ENCODE data around the gene SMC1A.
"Not testable (repeated sequence)": the region's sequence is repeated elsewhere in the genome, so short reads cannot be mapped to it uniquely, and the experiment has no call there.

Gene SMC1A

DNA sequence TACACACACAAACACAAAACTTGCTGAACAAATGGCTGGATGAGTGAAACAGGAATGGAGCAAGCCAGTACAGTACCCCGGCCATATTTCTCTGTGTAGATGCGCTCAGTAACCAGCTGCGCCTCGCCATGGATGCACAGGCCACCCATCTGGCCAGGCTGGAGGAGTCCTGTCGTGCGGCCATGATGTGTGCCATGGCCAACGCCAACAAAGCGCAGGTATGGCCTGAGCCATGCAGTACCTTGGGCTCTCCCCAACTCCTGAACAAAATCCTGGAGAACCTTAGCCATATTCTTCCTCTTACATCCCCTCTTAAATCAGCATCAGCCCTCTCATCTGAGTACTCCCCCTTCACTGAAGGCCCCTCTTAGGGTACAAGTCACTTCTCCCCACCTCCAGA is 7.3 kb upstream of the SMC1A start:
- peak in 2 of 10 donors; percentile 24 to 52 for DNase-seq
- intact Hi-C loops (cut with DNase I), result no loop called here

DNA sequence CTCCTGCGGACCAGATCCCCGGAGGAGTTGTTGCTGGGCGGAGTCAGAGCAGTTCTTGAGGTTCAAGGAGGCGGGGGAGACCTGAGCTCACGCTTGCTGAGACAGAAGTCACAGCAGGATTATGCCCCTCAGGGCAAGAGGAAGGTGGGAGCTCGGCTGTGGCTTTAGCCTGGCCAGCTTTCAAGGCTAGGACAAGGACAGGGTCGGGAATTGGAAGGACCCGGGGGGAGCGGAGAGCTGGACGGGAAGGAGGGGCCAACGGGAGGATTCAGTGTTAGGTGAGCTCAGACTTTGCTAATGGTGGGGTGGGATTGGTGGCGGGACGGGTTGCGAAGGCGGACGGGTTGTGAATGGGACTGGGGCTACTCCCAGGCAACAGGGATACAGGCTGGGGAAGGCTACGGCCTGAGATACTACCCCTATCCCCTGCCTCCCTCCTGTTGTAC is 430 bp upstream of the SMC1A start, which contains the start of gene RIBC1:
Gene RIBC1 (plus strand): TSS at position 13 of the 446 bp plus-strand sequence. CDS start 3,404 bp downstream, outside the sequence.
- intact Hi-C loops (cut with DNase I), result no loop called here
- no peak for DNase-seq

DNA sequence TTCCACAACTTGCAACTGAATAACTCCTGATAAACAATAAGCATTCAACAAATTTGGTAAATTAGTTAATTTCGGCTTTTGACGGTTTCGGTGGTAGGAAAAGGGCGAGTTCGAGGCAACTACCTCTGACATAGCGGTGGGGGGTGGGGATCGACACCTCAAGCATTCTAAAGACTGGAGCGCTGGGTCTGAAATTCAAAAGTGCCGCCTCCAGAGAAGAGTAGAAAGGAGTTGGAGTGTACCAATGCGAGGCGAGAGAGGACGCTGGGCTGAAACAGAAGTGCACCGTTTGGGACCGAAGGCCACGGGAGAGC is 725 bp downstream of the SMC1A start:
- intact Hi-C loops (cut with DNase I), result no loop called here
- no peak for DNase-seq

DNA sequence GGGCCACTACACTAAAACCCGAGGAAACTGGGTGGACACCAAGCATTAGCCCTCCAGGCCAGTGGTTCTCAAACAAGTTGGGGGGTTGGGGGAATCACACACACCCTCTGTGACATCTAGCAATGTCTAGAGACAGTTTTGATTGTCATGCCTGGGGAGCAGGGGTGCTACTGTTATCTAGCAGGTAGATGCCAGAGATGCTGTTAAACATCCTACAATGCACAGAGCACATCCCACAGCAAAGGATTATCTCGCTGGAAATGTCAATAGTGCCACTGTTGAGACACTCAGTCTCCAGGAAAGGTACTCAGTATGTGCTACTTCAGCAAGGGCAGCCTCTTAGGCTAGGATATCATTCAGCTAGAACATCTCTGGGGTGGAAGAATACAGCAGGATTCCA is 1.3 kb downstream of the SMC1A start:
- DNase-seq, result no peak
- intact Hi-C loops (cut with DNase I), result no loop called here

DNA sequence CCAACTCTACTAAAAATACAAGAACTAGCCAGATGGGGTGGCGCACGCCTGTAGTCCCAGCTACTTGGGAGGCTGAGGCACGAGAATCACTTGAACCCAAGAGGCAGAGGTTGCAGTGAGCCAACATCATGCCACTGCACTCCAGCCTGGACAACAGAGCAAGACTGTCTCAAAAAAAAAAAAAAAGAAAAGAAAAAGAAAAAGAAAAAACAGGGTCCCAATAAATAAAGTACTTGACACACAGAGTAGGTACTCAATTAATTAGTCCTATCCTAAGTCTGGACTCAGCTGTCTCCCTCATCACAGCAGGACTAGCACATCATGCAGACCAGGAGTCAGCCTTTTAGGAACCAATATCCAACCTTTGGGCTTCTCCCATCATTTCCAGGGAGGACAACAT is 2.1 kb downstream of the SMC1A start:
- DNase-seq; intact Hi-C loops (cut with DNase I): not testable (repeated sequence)

DNA sequence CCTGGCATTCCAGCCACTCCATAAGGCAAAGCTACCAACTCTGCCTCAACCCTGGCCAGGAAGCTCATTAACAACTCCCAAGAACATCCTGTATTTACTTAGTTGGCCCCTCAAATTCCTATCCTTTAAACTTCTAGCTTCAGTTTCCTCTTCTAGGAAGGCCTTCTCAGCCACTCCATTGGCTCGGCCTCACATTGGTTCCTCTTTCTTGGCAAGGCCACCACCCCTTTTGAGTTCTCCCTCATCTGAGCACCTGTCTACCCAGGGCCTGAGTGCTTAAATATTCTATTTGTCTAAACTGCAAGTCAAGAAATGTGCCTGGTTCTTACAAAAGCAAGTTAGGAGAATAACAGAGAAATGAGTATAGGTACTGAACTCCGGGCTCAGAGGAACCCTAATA is 10.0 kb downstream of the SMC1A start:
- DNase-seq, result no peak
- intact Hi-C loops (cut with DNase I), result no loop called here

DNA sequence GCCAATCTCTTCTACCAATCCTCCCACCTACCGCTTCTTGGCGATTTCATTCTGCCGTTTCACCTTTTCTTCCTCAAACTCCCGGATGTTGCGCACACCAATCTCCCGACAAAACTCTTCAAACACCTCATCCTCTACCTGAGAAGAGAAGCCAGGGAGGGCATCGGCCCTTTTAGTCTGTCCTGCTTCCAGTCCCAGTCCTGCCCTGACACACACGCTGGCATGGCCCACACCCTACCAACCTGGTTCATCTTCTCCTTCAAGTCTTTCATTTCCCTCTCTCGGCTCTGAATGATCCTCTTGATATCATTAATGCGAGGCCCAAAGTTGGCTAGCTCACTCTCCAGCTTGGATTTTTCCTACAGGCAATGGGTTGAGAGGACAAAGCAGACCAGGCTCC is 18.9 kb downstream of the SMC1A start:
- no peak for DNase-seq
- intact Hi-C loops (cut with DNase I), result no loop called here

DNA sequence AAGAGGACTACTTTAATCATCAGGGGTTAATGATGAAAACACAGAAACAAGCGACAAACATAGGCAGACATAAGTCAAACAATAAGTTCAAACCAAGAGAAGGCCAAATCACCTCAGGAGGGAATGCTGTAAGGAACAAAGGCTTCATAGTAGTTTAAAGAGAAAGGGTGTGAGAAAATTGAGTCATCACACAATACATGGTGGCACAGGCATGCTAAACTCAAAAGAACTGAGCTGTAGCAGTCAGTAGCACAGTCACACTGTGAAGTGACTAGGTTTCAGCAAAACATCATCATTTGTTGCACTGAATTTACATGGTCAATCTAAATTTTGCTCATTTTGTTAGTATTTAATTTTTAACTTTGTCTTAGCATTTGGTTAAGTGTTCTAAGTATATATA is 24.2 kb downstream of the SMC1A start:
- intact Hi-C loops (cut with DNase I), result no loop called here
- DNase-seq, result no peak

DNA sequence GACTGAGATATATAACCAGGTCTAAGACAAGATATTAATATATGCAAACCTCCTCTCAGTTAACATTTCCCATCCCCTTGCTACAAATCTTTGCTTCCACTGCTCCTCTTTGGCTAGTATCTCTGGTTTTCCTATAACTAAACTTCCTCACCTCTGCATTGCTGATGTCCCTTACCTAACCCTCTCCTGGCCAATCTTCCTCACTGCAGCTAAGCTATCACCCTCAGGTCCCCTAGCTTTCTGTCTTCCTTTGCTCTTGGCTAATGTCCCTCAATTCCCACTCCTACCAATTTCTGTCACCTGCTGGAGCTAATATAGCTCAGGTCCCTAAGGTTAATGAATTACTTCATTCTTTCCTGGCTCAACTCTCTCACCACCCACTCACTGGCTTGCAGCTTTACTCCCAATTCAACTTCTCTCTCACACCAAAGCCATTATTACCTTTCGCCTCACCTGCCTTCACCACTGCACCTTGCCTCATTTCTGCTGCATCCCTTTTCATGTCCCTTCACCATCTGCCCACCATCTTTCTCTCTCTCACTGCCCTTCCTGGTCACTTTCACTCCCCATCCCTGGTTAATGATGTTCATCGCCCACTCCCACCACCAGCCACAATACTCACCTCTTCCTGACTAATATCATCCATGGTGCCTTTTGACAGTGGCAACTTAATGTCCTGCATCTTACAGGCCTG is 26.7 kb downstream of the SMC1A start:
- intact Hi-C loops (cut with DNase I), result no loop called here
- no peak for DNase-seq

DNA sequence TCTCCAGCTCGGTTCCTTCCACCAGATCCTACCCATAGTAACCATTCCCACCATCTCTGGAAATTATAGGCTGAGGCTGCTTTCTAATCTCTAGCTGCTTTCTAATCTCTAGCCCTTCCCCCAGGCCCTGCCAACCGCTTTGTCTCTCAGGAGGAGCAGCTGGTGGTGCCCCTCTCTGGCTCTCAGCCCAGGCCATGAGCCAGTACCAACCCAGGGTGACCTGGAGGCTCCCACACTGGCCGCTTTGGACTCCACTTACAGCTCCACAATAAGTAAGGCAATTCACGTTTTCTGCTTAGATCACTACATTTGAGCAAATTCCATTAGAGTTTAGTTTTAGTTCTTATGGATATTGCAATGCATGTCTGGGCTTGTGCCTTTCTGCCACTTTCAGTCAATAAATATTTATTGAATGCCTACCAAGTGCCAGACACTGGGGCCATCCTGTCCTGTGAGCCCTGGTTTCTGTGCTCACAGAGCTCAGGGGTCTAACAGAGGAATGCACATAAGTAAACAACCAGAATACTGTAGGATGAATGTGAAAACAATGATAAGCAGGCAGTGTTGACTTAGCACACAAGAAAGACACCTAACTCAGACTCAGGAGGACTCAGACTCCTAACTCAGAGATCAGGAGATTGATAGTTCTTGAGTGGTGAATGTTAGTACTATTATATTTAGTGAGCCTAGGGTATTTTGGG is 38.9 kb downstream of the SMC1A start:
- intact Hi-C loops (cut with DNase I), result no loop called here
- DNase-seq, result no peak

DNA sequence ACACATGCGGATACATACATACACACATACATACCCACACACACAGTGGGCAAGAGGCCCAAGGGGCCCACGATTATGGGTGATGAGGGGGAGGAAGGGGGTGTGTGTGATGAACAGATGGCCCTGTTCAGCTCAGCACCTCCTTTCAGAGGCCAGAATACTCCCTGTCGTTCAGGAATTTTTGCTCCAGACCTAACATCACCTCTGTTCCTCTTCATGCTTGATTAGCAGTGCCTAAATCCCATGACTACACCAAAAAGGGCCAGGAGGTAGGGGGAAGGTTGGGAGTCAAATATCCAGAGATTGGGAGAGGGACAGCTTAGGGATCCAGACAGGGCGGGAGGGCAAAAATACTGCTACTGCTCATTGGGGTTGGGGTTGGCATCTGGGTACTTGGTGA is 42.7 kb downstream of the SMC1A start:
- intact Hi-C loops (cut with DNase I), result no loop called here
- no peak for DNase-seq

DNA sequence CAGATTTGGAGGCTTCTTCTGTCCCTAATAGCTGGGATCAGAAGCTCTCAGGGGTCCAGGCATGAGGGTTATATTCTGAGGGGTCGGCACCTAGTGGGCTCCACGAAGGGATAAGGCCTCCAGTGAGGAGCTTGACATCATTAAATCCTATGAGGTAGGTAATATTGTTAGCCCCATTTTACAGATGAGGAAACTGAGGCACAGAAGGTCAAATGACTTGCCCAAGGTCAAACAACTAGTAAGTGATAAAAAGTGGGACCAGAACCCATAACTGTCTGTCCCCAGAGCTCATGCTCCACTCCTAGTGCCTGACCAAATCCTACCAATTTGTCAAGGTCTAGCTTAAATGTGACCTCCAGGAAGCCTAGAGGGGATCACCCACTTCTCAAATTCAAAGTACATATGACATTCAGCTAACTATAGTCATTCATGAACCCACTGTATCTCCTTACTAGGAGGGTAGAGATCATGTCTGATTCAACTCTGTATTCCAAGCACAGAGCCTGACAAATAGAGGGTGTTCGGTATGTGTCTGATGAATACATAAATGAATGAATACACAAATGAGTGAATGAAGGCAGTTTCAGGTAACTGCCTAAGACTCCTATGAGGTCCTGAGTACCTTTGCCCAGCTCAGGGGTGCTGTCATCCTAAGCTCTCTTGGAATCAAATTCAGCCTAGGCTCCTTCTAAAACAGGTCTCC is 43.3 kb downstream of the SMC1A start:
- DNase-seq, result no peak
- intact Hi-C loops (cut with DNase I), result no loop called here

DNA sequence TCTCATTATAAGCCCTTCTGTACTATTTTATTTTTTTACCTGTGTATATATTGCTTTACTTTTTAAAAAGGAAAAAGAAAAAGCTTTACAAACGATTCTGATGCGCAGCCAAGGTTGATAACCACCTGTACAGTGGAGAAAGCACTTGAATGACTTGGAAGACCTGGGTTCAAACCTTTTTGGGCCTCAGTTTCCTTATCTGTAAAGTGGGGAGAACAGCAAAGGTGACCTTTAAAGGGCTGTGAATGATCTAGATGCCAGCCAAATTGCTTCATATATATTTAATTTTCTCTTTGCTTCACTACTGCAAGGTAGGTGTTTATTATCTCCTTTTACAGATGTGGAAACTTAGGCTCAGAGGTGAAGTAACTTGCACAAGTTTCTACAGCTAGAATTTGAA is 45.0 kb downstream of the SMC1A start:
- intact Hi-C loops (cut with DNase I), result no loop called here
- no peak for DNase-seq

DNA sequence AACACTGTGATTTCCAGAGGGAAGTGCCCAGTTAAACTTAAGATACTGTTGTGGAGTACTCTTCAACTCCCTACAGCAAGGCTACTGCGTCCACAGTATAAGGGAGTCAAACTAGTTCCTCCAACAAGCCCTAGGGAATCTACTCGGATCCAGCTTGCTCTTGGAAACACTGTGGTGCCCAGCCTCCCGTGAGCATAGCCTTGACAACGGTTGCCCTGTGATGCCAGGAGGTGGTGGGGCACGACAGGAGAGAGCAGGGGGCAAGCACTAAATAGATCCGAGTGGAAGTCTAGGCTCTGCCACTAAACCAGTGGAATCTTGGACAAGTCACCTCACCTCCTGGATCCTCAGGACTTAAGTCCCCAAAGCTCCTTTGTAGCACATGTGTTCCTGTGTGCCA is 45.6 kb downstream of the SMC1A start:
- intact Hi-C loops (cut with DNase I), result no loop called here
- no peak for DNase-seq

DNA sequence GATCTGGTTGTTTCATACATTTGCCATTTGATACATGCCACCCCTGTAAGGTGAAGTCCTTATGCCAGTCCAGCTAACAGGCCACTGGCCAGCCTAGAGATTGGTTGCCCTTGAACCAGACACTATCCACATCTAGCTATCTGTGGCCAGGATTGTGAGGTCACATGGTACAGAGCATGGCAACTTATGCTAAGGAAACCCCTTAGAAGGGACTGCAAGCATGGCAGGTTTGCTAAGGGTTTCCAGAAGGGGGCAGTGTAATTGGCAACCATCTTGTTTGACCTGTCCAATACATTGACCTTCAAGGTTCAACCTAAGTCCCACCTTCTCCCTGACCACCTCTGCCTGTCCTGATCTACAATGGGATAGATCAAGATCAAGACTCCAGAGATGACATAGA is 47.5 kb downstream of the SMC1A start:
- DNase-seq, result no peak
- intact Hi-C loops (cut with DNase I), result no loop called here

DNA sequence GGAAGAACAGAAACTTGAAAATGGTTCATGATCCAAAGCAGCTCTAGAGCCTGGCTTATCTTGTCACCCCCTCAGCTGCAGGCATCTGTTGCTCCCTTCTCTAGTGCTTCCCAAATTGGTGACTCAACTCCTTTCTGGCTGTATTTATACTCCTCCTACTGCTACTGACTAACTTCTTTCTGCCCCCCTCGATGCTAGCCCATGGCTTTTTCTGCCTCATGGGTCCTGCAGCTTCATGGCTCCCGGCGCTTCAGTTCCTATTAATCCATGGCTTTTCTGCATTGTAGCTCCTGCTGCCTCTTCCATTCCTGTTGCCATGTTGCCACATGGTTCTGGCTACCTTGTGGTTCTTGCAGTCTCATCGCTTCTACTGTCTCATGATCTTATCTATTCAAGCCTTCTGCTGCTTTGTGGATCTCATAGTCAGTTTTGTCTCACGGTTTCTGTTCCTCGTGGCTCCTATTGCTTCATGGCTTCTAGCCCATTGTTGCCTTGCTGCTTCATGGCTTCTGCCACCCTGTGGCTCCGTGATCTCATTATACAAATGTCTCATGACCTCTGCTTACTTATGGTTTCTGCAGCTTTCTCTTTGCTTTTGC is 48.1 kb downstream of the SMC1A start:
- DNase-seq, result peak in 1 of 10 donors; percentile 7
- intact Hi-C loops (cut with DNase I), result no loop called here

DNA sequence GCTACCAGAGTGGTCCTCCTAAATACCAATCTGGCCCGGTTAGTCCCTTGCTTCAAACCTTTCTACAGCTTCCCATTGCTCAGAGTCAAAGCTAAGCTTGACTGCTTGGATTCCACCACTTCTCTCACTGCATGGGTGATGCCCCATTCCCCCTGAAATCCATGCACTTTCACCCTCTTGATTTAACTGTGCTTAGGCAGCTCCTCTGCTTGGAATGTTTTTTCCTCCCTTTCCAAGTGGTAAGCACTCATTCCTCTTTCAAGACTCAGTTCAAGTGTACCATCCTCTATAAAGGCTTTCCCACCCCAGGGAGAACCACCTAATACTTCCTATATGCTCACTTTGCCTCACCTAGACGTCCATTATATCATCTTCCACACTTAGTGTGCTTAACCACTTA is 49.1 kb downstream of the SMC1A start:
- no peak for DNase-seq

DNA sequence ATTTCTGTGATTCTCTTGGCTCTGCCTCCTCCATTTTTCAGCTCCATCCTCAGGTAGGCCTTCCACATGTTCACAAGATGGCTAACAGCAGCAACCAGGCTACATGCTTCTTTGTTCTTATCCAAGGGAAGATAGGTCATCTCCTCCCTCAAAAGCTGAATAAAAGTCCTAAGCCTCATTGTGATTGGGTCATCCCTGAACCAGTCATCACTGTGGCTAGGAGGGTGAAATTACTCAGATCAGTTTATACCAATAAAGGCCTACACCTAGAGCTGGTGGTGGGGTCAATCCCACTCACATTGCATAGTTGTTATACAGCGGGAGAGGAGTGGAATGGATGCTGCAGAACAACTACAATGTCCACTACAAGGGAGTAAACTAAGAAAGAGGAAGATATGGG is 56.0 kb downstream of the SMC1A start:
- DNase-seq; intact Hi-C loops (cut with DNase I): not testable (repeated sequence)

More for the DNA sequence above, 49.1 kb downstream of the SMC1A start:
- intact Hi-C loops (cut with DNase I), result no loop called here

DNA sequence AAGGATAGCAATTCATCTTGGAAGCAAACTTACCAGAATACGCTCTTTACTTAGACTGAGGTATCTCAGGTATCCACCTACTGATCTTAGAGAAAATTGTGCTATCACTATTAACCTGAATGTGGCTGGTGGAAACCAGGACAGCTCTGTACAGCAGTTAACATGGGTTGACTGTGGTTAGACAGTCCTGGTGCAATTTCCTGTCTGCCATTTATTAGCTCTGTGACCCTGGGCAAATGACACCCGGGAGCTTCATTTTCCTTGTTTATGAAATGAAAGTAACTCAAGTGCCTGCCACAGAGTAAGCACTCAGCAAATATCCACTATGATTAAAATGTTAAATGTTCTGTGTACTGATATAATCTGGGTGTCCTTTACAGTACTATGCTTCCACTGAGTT is 60.0 kb downstream of the SMC1A start:
- intact Hi-C loops (cut with DNase I), result no loop called here
- no peak for DNase-seq

DNA sequence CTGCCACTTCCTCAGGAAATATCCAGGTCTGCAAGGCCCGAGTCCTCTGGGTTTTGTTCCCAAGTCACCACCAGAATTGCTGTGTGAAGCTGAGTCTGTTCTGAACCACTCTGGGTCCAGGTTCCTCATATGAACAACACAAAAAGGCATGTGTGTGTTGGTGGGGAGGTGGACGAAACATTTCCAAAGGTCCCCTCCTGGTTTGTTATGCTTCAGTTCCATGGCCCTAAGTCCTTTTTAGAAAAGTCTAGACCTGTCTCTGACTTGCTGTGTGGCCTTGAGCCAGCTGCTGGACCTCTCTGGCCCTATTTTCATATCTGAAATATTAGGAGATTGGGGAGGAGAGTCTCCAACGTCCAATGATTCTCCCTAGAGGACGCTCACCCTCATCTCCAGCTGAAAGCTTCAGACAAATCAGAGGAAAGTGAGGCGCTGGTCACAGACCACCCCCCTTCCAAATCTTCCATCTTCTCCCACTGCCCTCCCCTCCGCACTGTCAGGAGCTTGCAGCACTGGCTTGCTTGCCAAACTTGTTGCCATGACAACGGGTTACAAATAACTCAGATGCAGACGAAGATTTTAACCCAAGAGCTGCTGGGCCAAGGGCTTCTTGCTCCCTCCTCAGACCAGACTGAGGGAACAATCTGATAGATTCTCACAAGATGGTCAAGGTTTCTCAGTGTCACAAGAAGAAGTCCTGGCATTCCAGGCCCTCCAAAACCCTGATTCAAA is 64.5 kb downstream of the SMC1A start:
- intact Hi-C loops (cut with DNase I), result no loop called here
- DNase-seq, result peak in 6 of 10 donors; percentile 21 to 89 (median 51)

DNA sequence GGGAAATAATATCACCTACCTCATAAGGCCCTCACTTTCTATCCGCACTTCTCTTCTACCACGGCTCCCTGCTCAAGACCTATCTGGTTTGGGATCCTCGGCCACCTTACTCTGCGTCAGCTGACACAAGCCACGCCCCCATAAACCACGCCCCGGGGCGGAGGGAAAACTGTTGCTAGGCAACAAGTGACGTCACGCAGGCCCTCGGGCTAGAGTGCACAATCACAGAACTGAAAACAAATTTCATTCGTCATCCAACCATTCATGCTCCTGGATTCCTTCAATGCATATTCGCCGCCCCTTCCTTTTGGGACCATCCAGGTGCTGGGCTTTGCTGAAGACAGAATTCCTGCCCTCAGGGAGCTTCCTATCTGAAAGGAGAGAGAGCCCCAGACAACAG is 66.3 kb downstream of the SMC1A start:
- intact Hi-C loops (cut with DNase I), result no loop called here
- peak in 1 of 10 donors; percentile 80 for DNase-seq
